ENCODE data around the gene ZNF354B.

ZNF354B gene

GRCh38 chr5:178883815-178884430 lies 24.2 kb downstream of the ZNF354B start:
- no peak for DNase-seq

- no peak for DNase-seq
These were observed 36.1 kb downstream of the ZNF354B start, which contains the start of gene ZFP2 for GRCh38 chr5:178895615-178896571. TSS of gene ZFP2 (plus strand) at chr5:178895913. CDS start at chr5:178931314, 35,401 bp downstream.

GRCh38 chr5:178899289-178899688 lies 39.5 kb downstream of the ZNF354B start:
- no peak for DNase-seq

GRCh38 chr5:178902849-178903248 lies 43.1 kb downstream of the ZNF354B start:
- DNase-seq: no peak

GRCh38 chr5:178931846-178932760 lies 72.3 kb downstream of the ZNF354B start:
- no peak for DNase-seq
